Measurements from ENCODE around the gene SYMPK. TPM values are rescaled to one million over a fixed set of nuclear protein-coding genes. Genes with fewer than 3 reads are reported as not detected.
"Not testable (repeated sequence)": the region's sequence is repeated elsewhere in the genome, so short reads cannot be mapped to it uniquely, and the experiment has no call there.

The SYMPK gene
- total RNA-seq, 1 donor from 2014 or later, result 73.1 TPM

DNA sequence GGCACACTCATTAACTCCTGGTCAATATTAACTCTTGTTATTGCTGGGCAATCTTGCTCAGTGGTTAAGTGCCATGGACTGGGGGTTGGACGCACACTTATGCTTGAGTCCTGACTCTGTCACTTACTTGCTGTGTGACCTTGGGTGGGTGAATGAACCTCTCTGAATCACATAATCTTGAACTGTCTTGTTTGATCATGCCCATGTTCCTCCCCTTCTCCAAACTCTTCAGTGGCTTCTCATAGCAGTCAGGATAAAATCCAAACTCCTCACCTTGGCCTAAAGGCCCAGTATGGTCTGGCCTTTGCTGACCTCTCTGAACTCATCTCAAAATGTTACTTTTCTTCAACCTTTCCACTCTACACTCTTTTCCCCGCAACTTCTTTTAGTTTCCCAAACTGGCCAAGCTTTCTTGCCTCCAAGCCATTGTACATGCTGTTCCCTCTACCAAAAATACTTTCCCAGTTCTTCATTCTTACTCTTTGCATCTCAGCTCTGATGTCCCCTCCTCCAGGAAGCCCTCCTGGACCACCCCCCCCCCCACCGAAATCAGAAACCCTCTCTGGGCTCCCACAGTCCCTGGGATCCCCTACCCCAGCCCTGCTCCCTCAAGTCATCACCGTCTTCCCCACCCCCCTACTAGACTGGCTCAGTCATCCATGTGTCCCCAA lies 37.1 kb upstream of the SYMPK start:
- H3K27ac ChIP-seq, result no peak overlapping the region
- no peak overlapping the region for H3K4me3 ChIP-seq
- H3K4me1 ChIP-seq, result peaks cover 19% of the 10 kb centered on the region
- H3K9me3 ChIP-seq, result no peaks in the 10 kb centered on the region
- no peak for DNase-seq
- TF ChIP-seq, protein P1, sequence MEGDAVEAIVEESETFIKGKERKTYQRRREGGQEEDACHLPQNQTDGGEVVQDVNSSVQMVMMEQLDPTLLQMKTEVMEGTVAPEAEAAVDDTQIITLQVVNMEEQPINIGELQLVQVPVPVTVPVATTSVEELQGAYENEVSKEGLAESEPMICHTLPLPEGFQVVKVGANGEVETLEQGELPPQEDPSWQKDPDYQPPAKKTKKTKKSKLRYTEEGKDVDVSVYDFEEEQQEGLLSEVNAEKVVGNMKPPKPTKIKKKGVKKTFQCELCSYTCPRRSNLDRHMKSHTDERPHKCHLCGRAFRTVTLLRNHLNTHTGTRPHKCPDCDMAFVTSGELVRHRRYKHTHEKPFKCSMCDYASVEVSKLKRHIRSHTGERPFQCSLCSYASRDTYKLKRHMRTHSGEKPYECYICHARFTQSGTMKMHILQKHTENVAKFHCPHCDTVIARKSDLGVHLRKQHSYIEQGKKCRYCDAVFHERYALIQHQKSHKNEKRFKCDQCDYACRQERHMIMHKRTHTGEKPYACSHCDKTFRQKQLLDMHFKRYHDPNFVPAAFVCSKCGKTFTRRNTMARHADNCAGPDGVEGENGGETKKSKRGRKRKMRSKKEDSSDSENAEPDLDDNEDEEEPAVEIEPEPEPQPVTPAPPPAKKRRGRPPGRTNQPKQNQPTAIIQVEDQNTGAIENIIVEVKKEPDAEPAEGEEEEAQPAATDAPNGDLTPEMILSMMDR (IDR thresholded peaks at IDR 0.05), result no peak
- H3K27me3 ChIP-seq (ENCODE audit: low read depth), result no peaks in the 10 kb centered on the region
- no peak for ATAC-seq
- intact Hi-C loops (cut with DNase I), result no loop called here
- H3K36me3 ChIP-seq, result peaks cover 51% of the 10 kb centered on the region

- H3K27ac ChIP-seq, result no peak overlapping the region
- peaks cover 59% of the 10 kb centered on the region for H3K36me3 ChIP-seq
- no peak overlapping the region for H3K4me3 ChIP-seq
- DNase-seq (no peak), ATAC-seq (no peak)
- TF ChIP-seq, protein P1 (IDR thresholded peaks at IDR 0.05), result no peak
- H3K9me3 ChIP-seq, result no peaks in the 10 kb centered on the region
- no peaks in the 10 kb centered on the region for H3K27me3 ChIP-seq (ENCODE audit: low read depth)
- H3K4me1 ChIP-seq, result peaks cover 19% of the 10 kb centered on the region
- intact Hi-C loops (cut with DNase I), result no loop called here
Observed at GRCh38 chr19:45899253-45899652, 36.3 kb upstream of the SYMPK start.

DNA sequence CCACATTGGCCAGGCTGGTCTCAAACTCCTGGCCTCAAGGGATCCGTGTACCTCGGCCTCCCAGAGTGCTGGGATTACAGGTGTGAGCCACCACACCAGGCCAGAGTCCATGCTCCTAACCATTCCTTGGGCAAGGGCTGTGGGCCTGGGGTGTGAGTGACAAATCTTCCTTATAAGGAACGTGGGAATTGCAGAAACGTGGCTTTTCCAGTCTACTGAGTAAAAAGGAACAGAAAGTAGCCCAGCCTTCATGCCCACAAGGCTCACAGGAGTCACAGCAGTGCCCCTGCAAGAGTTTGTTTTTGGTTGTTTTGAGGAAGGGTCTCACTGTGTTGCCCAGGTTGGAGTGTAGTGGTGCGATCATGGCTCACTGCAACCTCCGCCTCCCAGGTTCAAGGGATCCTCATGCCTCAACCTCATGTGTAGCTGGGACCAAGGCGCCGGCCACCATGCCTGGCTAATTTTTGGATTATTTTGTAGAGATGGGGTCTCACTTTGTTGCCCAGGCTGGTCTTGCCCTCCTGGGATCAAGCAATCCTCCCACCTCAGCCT lies 34.4 kb upstream of the SYMPK start:
- TF ChIP-seq, protein P1 (IDR thresholded peaks at IDR 0.05), result no peak
- H3K27ac ChIP-seq, result no peak overlapping the region
- intact Hi-C loops (cut with DNase I), result no loop called here
- H3K27me3 ChIP-seq (ENCODE audit: low read depth), result no peaks in the 10 kb centered on the region
- no peak for DNase-seq
- no peaks in the 10 kb centered on the region for H3K9me3 ChIP-seq
- no peak for ATAC-seq
- peaks cover 62% of the 10 kb centered on the region for H3K36me3 ChIP-seq
- H3K4me3 ChIP-seq, result no peak overlapping the region
- H3K4me1 ChIP-seq, result peaks cover 12% of the 10 kb centered on the region

DNA sequence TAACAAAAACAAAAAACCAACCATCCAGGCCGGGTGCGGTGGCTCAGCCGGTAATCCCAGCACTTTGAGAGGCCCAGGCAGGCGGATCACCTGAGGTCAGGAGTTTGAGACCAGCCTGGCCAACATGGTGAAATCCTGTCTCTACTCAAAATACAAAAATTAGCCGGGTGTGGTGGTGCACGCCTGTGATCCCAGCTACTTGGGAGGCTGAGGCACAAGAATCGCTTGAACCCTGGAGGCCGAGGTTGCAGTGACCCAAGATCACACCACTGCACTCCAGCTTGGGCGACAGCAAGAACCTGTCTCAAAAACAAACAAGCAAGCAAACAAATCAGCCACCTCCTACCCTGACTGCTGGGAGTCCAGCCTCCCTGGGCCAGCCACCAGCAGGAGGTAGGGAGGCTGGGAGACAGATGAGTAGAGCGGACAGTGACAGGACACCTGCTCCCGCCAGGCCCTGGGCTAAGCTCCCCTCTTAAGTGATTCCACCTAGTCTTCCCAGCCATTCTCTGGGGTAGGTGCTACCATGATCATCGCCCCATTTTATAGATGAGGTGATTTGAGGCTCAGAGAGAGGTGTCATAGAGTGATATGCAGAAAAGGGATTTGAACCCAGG lies 33.1 kb upstream of the SYMPK start:
- H3K9me3 ChIP-seq; H3K27ac ChIP-seq; DNase-seq; ATAC-seq; H3K4me3 ChIP-seq; H3K4me1 ChIP-seq; intact Hi-C loops (cut with DNase I); H3K27me3 ChIP-seq (ENCODE audit: low read depth): not testable (repeated sequence)
- H3K36me3 ChIP-seq, result peaks cover 62% of the 10 kb centered on the region

- Histone ChIP-seq H3K36me3 (peaks cover 59% of the 10 kb centered on the region), H3K27ac (no peak overlapping the region), H3K4me1 (peaks cover 2% of the 10 kb centered on the region), H3K27me3 (ENCODE audit: low read depth) (no peaks in the 10 kb centered on the region), H3K4me3 (no peak overlapping the region), H3K9me3 (no peaks in the 10 kb centered on the region)
- intact Hi-C loops (cut with DNase I), result no loop called here
- no peak for DNase-seq
- ATAC-seq, result no peak
- TF ChIP-seq, protein P1 (IDR thresholded peaks at IDR 0.05), result no peak
Observed at GRCh38 chr19:45895519-45895972, 32.6 kb upstream of the SYMPK start.

DNA sequence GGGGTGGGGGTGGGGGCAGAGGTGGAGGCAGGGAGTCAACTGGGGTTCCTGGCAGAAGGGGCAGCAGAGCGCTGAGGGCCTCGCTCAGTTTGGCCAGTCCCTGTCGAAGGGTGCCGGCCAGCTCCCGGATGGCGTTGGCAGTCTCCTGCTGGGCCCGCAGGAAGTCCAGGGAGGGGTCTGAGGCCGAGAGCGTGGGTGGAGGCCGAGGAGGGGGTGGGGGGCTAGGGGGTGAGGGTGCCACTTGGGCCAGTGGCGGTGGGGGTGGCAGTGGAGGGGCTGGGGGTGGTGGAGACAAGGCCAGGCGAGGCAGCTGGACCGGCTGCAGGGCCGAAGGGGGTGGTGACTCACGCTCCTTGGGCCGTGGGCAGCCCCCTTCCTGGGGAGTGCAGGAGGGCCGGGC lies 27.9 kb upstream of the SYMPK start:
- ATAC-seq (no peak), DNase-seq (no peak)
- Histone ChIP-seq H3K27me3 (ENCODE audit: low read depth) (no peaks in the 10 kb centered on the region), H3K27ac (no peak overlapping the region), H3K4me3 (no peak overlapping the region), H3K9me3 (no peaks in the 10 kb centered on the region), H3K4me1 (peaks cover 9% of the 10 kb centered on the region), H3K36me3 (peaks cover 19% of the 10 kb centered on the region)
- intact Hi-C loops (cut with DNase I), result no loop called here
- TF ChIP-seq, protein P1 (IDR thresholded peaks at IDR 0.05), result no peak

Measured in lower lobe of right lung (tissue), 2 donors.